BE2C (cell line): Measurements from ENCODE around the gene MPDZ.

Source experiments
- DNase-seq: peaks from one replicate; pipeline ENCODE4 v3.0.0-alpha.2; 2020
- H3K27me3 ChIP-seq: fragments of 250-450 bp; sonication (Bioruptor Pico); 2 replicates; pipeline ENCODE4 v1.5.1; 2020; ENCODE audit warnings: mild to moderate bottlenecking
- H3K36me3 ChIP-seq: fragments of 250-450 bp; sonication (Bioruptor Pico); 2 replicates; pipeline ENCODE4 v1.5.1; 2020; ENCODE audit warnings: mild to moderate bottlenecking
- H3K4me1 ChIP-seq: fragments of 250-450 bp; sonication (Bioruptor Pico); 2 replicates; pipeline ENCODE4 v1.5.1; 2020
- H3K4me3 ChIP-seq: 2 replicates; pipeline ENCODE4 v1.5.1; 2011; ENCODE audit warnings: low read depth, low read length
- H3K9me3 ChIP-seq: fragments of 250-450 bp; sonication (Bioruptor Pico); 2 replicates; pipeline ENCODE4 v1.5.1; 2020
- TF ChIP-seq, protein P1 (sequence below): IDR thresholded peaks from 2 replicates; pipeline ENCODE4 v1.5.1; 2012; ENCODE audit warnings: mild to moderate bottlenecking, low read depth, low read length

The MPDZ gene

DNA sequence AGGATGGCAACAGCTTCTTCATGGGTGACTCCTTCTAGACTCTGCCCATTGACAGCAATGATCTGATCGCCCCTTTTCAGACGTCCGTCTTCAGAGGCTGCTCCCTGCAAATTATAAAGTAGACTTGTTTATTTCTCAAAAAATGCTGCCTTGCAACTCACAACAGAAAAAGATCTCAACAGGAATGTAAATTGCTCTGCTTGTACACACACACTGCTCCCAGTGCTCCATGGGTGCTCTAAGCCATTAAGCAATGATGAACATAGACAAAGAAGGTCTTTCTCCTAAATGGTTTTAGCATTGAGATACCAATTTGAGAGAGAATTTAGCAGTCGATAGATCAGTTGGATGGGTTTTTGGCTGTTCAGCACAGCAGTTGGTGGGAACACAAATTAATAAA is 172.5 kb downstream of the MPDZ start:
- H3K4me1 ChIP-seq, result peaks cover 2% of the 10 kb centered on the region; the same call in 1 of the 2 replicates
- peaks cover 12% of the 10 kb centered on the region; the same call in 1 of the 2 replicates for H3K36me3 ChIP-seq
- H3K4me3 ChIP-seq, result no peak overlapping the region
- no peaks in the 10 kb centered on the region for H3K9me3 ChIP-seq
- DNase-seq, result no peak
- TF ChIP-seq, protein P1, sequence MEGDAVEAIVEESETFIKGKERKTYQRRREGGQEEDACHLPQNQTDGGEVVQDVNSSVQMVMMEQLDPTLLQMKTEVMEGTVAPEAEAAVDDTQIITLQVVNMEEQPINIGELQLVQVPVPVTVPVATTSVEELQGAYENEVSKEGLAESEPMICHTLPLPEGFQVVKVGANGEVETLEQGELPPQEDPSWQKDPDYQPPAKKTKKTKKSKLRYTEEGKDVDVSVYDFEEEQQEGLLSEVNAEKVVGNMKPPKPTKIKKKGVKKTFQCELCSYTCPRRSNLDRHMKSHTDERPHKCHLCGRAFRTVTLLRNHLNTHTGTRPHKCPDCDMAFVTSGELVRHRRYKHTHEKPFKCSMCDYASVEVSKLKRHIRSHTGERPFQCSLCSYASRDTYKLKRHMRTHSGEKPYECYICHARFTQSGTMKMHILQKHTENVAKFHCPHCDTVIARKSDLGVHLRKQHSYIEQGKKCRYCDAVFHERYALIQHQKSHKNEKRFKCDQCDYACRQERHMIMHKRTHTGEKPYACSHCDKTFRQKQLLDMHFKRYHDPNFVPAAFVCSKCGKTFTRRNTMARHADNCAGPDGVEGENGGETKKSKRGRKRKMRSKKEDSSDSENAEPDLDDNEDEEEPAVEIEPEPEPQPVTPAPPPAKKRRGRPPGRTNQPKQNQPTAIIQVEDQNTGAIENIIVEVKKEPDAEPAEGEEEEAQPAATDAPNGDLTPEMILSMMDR, result no peak
- H3K27me3 ChIP-seq, result no peaks in the 10 kb centered on the region

DNA sequence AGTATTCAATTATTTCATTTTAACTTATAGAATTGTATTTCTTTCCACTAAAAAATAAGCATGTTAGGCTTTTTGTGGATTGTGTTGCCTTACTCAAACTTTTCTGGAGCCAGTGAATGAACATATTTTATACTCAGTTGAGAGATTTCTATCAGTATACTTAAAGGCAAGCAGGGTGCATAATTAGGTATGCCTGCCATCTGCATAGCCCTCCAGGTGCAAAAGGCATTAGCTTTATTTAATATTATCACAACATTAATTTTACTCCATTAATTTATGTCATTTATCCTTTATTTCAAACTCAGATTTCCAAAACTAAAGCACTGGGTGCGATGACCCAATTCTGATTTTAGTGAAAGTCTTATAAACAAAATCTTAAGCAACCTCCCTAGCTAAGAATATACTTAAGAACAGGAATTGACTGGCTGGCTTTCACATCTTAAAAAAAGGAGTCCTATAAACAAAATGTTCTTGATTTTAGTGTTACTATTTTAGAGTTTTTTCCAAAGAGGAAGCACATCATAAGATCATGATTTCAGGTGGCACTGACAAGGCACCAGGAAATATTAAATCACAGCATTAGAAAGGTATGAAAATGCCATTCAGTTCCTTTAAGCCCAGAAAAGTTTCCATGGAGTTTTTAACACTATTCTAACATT is 178.4 kb downstream of the MPDZ start:
- Histone ChIP-seq H3K9me3 (no peaks in the 10 kb centered on the region), H3K4me1 (peaks cover 14% of the 10 kb centered on the region), H3K4me3 (no peak overlapping the region), H3K27me3 (no peaks in the 10 kb centered on the region), H3K36me3 (no peaks in the 10 kb centered on the region)
- TF ChIP-seq, protein P1, result no peak
- DNase-seq, result no peak

DNA sequence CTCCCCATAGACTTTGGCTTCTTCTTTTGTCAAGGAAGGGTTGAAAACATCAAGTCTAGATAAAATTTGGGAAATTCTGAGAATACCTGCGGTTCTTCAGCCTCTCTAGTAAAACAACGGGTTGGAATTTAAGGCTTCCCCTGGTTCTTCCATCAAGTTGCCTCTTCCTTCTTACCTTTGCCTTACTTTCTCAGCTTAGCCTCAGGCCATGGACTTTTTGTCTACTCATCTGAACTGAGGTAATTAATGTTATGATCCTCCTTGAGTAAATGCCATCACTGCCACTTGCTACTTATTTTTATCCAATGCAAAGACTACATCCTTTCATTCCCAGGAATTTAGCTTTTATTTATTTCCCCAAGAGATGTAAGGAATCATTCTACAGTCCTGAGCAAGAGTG is 184.4 kb downstream of the MPDZ start:
- no peak for DNase-seq
- Histone ChIP-seq H3K4me3 (no peak overlapping the region), H3K9me3 (no peaks in the 10 kb centered on the region), H3K27me3 (no peaks in the 10 kb centered on the region), H3K4me1 (peaks cover 9% of the 10 kb centered on the region), H3K36me3 (no peaks in the 10 kb centered on the region)
- TF ChIP-seq, protein P1, result no peak

DNA sequence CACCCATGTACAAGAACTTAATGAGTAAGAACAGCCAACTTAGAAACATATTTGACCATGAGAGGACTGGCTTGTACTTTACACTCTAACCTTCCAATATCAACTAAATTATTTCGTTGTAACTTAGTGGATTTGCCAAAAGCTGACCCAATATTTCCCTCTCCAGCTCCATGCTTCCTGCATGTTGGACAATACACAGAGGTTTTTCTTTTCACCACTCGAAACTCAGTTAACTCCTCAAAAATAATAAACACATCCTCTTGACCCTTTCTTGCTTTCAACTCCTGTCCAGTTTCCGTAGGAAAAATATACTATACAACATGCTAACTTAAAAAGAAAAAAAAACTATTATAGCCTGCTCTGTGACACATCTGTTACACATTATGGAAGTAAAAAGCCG is 188.9 kb downstream of the MPDZ start:
- no peaks in the 10 kb centered on the region for H3K27me3 ChIP-seq
- no peaks in the 10 kb centered on the region for H3K4me1 ChIP-seq
- DNase-seq, result no peak
- no peaks in the 10 kb centered on the region for H3K36me3 ChIP-seq
- TF ChIP-seq, protein P1, result no peak
- H3K9me3 ChIP-seq, result no peaks in the 10 kb centered on the region
- no peak overlapping the region for H3K4me3 ChIP-seq

DNA sequence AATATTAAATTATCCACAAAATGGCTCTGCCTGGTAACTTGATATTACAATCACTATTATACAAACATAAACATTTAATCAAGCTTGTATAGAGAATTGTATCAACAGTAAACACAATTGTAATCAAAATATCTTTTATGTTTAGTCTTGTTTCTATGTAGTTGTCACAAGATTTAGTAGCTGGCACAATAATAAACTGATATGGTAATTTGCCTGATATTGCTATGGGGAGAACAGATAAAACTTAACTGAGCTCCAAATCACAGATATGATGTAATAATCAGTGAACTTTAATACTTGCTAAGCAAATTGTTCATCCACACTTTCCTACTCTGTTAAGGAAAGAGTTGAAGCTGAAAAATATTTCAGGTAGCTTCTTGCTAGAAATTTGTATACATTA is 189.8 kb downstream of the MPDZ start:
- TF ChIP-seq, protein P1, result no peak
- Histone ChIP-seq H3K4me1 (no peaks in the 10 kb centered on the region), H3K4me3 (no peak overlapping the region), H3K36me3 (no peaks in the 10 kb centered on the region), H3K27me3 (no peaks in the 10 kb centered on the region), H3K9me3 (no peaks in the 10 kb centered on the region)
- DNase-seq, result no peak

DNA sequence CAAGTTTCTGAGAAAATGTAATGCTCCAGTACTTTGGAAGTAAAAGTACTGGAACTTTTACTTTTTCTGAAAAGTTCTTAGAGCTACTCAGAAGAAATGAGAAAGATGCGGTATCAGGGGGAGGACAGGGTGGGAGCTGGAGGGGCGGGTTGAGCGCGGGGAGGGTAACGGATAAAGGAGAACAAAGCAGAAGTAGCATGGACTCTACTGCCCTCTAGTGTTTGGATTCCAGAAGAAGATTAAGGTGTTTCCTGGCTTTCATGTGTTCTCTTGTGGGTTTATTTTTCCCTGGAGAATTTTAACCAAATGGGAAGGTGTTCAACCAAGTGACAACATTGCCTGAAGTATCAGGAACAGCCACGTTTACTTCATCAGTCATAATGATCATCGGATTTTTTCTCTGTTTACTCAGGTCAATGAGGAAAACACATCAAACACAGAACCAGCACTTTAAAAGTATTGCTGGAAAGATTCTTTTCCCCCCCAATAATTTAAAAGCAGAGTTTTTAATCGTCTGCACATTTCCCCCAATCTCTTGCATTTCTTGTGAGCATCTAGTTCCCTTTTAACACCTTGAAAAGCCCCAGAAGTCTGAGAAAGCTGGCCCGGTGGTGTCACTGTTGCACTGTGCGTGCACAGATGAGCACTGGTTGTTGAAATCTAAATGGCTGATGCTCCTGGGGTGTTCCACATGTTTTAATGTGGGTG is 190.6 kb downstream of the MPDZ start:
- TF ChIP-seq, protein P1, result peak; percentile 65
- Histone ChIP-seq H3K4me1 (no peaks in the 10 kb centered on the region), H3K27me3 (no peaks in the 10 kb centered on the region), H3K4me3 (peak overlapping the region; percentile 21; the same call in 1 of the 2 replicates), H3K36me3 (no peaks in the 10 kb centered on the region), H3K9me3 (no peaks in the 10 kb centered on the region)
- peak; percentile 53 for DNase-seq
